ENCODE results near the gene TRPM2.
"Not testable (repeated sequence)": the region's sequence is repeated elsewhere in the genome, so short reads cannot be mapped to it uniquely, and the experiment has no call there.

Gene TRPM2

DNA sequence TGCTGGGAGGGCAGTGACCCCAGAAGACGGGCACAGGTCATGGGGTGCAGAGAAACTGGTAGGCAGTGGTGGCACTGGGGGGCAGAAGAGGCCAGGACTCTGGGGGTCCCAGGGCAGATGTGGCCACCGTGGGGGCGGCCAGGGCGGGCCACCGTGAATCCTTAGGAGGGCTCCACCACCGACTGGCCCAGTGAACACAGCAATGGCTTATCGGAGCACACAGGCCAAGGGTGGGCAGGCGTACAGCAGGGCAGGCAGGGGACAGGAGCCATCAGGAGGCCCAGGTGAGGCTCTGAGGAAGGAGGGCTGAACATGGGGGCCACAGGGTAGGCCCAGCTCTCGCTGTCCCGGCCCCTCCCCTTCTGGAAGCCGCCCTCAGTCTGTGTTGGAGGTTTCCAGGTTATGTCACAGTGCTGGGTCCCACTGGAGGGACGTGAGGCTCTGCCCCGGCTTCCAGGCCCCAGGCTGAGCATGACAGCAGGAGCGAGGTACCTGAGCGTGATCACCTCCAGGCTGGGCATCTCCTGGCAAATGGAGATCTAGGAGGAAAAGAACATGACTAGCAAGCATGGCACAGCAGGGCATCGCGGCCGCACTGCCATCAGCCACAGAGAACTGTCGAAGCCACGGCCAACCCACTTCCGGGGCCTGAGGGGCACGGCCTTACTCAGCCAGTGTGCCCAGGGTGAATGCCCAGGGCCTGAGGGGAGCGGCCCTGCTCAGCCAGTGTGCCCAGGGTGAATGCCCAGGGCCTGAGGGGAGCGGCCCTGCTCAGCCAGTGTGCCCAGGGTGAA lies 18.0 kb upstream of the TRPM2 start:
- no peak for DNase-seq

GRCh38 chr21:44337449-44337848 lies 16.0 kb upstream of the TRPM2 start:
- DNase-seq: no peak

DNA sequence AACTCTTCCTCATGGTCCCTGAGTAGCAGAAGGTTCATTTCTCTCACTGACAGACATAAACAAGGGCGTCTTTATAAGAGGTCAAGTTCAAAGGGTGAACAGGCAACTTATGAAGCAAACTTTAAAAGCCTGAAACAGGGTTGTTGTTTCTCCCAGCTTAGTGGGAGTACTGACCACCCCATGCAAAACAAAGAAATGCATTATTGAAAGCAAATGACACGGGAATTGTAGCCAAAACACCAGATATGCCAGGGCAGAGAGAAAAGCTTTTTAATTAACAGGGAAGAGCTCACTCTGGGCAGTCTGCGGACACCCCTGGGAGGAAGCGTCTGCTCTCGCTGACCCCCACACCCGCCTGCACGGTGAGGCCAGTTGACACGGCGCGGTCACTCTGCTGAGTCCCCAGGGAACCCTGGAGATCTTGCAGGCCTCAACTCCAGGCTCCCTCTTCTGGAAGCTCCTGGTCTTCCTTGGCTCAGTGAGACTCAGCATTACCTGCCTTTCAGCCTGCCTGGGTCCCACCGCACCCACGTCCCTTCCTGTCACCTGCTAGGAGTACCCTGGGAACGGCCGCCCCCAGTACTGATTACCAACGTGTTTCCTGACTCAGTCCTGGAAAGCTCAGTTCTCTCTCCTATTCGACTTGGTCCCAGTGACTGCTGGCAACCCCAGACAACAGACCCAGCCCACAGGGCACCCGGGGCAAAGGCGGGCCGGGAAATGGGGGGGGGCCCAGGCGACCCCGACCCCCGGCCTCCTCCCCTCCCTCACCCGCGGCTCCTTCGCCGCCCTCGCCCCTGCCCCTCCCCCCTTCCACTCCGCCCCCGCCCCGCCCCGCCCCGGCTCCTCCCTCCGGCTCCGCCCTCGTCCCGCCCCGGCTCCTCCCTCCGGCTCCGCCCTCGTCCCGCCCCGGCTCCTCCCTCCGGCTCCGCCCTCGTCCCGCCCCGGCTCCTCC lies 15.2 kb upstream of the TRPM2 start:
- DNase-seq: no peak

DNA sequence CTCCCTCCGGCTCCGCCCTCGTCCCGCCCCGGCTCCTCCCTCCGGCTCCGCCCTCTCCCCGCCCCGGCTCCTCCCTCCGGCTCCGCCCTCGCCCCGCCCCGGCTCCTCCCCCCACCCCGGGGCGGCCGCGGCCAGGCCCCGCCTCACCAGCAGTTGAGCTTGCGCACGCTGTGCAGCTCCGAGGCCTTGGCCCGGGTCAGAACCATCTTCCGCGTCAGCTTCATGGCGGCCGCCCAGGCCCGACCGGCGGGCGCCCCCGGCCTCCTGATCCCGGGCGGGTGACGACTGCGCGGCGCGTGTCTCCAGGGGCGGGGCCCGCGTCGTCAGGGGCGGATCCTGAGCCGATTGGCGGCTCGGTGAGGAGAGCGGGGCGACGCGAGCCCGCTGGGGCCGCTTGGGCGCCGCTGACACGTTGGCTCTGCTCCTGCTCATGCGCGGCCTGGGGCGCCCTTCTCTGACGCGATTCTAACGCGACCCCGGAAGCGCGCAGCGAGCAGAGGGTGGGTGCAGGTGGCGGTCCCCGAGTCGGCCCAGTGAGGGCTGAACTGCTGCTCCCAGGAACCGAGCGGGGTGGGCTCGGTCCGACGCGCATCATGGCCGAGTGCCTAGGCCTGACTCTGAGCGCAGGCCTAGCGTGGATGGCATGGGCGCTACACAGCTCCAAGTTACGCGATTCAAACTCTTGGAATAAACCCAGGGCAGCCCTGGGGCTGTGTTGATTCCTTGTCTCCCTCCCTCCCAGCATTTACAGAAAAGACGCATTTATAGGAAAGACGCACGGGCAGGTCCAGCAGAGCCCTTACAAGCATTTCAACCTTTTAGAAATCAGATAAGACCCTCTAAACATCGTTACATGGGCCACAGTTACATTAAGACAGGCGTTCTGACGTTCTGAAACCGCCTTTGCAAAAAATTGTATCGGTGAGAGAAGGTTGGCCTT lies 14.2 kb upstream of the TRPM2 start, which contains the start of gene CFAP410:
TSS of gene CFAP410 (minus strand) at position 420 of the 940 bp plus-strand sequence. CDS start at position 224, 196 bp downstream.
- peak; percentile 94 for DNase-seq

- not testable (repeated sequence) for DNase-seq
Observed at GRCh38 chr21:44341726-44342458, 11.5 kb upstream of the TRPM2 start.

GRCh38 chr21:44342981-44343380 lies 10.4 kb upstream of the TRPM2 start:
- DNase-seq: not testable (repeated sequence)

DNA sequence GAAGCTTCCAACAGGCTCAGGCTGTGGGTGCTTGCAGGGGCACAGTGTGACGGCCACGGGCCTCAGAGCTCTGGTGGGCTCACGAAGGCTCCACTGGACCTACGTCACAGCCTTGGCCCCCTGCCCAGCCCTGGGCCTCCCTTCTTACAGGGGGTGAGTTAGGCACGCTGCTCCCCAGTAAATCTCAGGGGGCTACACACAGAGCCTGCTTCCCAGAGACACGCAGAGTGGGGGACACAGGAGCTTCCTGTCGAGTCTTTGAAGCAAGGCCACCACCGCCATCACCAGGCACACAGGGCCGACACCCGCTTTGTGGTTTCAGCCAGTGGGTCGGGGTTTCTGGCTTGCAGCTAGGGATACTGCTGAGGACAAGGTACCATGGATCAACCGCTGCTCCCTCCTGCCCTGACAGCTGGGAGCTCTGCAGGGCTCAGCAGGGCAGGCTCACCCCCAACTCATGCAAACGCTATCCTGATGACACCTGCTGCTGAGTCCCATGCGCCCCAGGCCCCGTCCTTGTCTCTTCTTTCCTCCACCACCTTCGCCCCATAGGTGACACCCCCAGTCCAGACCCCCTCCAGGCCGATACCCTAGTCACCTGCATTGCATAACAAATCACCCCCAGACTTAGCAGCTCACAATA lies 8.8 kb upstream of the TRPM2 start:
- DNase-seq: no peak

DNA sequence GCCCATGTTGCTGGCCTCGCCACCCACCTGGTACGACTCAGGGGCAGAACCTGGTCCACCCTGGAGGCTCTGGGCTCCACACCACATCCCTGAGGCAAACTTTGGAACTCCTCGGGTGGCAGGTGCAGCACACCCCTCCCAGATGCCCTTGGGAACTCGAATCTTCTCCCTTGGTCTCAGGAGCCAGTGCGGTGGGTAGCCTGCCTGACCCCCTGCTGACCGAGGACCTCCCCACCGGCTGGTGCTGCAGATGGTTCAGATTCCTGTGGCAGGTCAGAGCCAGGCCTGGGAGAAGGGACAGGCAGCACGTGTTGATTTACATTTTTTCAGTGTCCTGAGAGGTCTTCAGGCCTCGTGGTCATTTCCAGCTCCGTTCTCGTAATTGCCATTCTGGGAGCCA lies 7.9 kb upstream of the TRPM2 start:
- no peak for DNase-seq

GRCh38 chr21:44347911-44348451 lies 5.4 kb upstream of the TRPM2 start:
- no peak for DNase-seq

GRCh38 chr21:44348861-44349260 lies 4.6 kb upstream of the TRPM2 start:
- DNase-seq: no peak

GRCh38 chr21:44349416-44349846 lies 4.0 kb upstream of the TRPM2 start:
- DNase-seq: no peak

DNA sequence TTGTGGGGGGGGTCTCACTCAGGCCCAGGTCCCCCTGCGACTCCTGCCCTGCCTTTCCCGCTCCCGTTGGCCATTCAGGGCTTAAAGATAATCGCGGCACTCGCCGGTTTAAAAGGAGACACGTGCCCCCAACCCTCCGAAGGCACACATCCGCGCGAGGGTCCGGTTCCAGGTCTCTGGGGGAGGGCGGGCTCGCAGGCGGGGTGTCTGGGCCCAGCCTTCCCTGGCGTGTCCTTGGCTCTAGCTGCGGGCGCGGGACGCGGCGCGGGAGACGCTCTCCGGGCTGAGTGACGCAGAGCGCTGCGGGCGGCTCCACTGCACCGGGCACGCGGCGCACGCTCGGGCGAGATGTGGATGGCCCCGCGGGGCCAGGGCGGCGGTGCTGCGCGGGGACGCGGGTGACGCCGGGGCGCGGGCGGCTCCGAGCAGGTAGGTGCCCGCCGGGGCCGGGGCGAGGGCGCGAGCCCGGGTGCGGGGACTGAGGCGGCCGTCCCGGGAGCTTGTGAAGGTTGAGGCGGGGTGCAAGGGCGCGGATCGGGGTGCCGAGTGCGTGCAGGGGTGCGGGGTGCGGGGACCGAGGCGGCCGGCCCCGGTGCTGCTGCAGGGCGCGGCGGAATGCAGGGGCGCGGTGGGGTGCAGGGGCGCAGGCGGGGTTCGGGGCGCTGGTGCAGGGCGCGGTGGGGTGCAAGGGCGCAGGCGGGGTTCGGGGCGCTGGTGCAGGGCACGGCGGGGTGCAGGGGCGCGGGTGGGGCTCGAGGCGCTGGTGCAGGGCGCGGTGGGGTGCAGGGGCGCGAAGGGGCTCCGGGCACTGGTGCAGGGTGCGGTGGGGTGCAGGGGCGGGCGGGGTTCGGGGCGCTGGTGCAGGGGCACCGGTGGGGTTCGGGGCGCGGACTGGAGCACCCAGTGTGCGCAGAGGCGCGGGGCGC lies 3.3 kb upstream of the TRPM2 start:
- no peak for DNase-seq

- DNase-seq: no peak
Observed at GRCh38 chr21:44350773-44351481, 2.5 kb upstream of the TRPM2 start.

- no peak for DNase-seq
Observed at GRCh38 chr21:44351535-44352252, 1.7 kb upstream of the TRPM2 start.

- no peak for DNase-seq
Observed at GRCh38 chr21:44352253-44352860, 1.1 kb upstream of the TRPM2 start.

DNA sequence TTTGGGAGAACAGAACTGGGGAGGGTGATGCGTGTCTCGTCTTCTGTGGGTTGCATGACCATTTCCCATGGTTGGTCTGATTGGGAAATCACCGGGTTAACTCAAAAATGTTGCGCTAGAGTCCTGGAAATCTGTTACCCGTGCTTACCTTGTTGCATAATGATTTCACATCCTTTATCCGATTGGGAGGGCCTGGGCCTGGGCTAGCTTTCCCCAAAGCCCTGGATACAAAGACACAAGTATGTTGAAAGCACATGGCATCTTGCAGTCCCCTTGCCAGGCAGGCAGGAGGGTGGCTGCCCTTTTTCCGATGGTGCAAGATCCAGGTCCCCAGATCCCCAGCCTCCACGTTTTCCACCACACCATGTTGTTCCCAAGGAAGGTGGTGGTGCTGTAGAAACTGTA lies 582 bp downstream of the TRPM2 start:
- DNase-seq: no peak

DNA sequence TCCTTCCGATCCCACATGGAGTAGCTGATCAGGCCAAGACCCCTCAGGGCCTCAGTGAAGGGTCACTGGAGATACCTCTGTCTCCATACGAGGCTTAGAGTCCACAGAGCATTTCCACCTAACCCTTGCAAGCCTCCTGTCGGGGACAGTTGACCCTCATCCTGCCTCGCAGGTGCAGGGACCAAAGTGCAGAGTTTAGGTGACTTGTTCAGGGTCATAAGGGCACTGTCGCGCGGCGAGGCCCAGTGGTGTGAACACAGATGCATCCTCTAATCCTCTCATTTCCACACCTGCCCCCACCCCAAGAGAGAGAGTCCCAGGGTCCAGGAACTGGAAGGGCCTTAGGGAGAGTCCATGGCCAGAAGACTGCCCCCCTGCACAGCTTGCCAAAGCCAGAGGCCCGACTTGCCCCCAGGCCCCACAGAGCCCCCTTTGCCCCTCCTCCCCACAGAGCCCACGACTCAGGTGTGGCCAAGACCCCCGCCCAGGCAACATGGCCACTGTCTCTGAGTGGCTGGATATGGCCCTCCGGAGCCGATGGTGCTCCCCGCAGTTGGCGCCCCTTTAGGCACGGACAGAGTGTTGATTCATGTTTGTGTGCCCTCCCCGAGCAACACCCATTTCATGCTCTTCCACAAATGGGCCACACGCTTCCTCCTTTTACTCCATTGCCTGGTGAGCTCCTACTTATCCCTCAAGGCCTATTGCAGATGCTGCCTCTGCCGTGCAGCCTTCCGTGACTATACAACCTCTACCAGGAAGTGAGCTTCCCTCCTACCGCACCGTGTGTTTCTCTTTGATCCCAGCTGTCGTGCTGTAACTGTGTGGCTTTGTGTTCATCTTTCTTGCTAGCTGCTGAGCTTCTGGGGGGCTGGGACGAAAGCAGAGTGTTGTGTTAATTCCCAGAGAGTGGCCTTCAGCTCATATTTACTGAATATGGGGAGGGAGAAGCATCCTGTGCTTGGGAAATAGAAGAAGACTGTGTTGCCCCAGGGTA lies 1.7 kb downstream of the TRPM2 start:
- no peak for DNase-seq

Measured in stimulated activated CD4-positive, alpha-beta T cell treated with anti-CD3 and anti-CD28 coated beads, Interleukin-2, amount 100 ng/mL, for 24 hours (primary cell).